H1 (cell line): ENCODE measurements around the gene NDNF.

ENCODE experiments used
- BACH1 ChIP-seq: IDR thresholded peaks from 2 replicates; pipeline ENCODE4 v1.6.1; 2012; ENCODE audit warnings: low read length, improper control_type of control experiment
- CHD2 ChIP-seq: IDR thresholded peaks from 2 replicates; pipeline ENCODE4 v1.6.1; 2012; ENCODE audit warnings: low read length, improper control_type of control experiment
- EP300 ChIP-seq, 2 experiments: IDR thresholded peaks; 1 replicate in 1 of 2; 2 replicates in 1 of 2; pipeline ENCODE4 v1.6.1; 2011 to 2012; ENCODE audit warnings: low read depth in 2 of 2, low read length in 2 of 2, mild to moderate bottlenecking in 2 of 2, borderline replicate concordance in 1 of 2, inconsistent platforms in 1 of 2, moderate library complexity in 1 of 2
- EZH2 ChIP-seq: fragments of 200-600 bp; sonication (generic); IDR thresholded peaks from 2 replicates; pipeline ENCODE4 v1.7.1; 2012; ENCODE audit warnings: low read depth, mild to moderate bottlenecking, moderate library complexity, low read length, inconsistent platforms; ENCODE audit not compliant: severe bottlenecking
- JUN ChIP-seq: IDR thresholded peaks from 2 replicates; pipeline ENCODE4 v1.6.1; 2011; ENCODE audit warnings: low read depth, mild to moderate bottlenecking, improper control_type of control experiment, low read length
- MAFK ChIP-seq: IDR thresholded peaks from 2 replicates; pipeline ENCODE4 v1.6.1; 2012; ENCODE audit warnings: low read depth, mild to moderate bottlenecking, improper control_type of control experiment, low read length
- RFX5 ChIP-seq: IDR thresholded peaks from 2 replicates; pipeline ENCODE4 v1.6.1; 2011; ENCODE audit warnings: low read depth, low read length, improper control_type of control experiment, borderline replicate concordance
- SIN3A ChIP-seq, 2 experiments: IDR thresholded peaks in 1 of 2; conservative IDR thresholded peaks in 1 of 2; 2 replicates each; pipeline ENCODE4 v1.6.1; 2011 to 2012; ENCODE audit warnings: low read length in 2 of 2, improper control_type of control experiment in 1 of 2, low read depth in 1 of 2, mild to moderate bottlenecking in 1 of 2
- SUZ12 ChIP-seq: fragments of 200-600 bp; sonication (generic); IDR thresholded peaks from 2 replicates; pipeline ENCODE4 v1.6.1; 2012; ENCODE audit warnings: mild to moderate bottlenecking, inconsistent platforms, low read length, moderate library complexity, mixed read lengths
- TAF1 ChIP-seq: IDR thresholded peaks from 2 replicates; pipeline ENCODE4 v1.6.1; 2011; ENCODE audit warnings: mild to moderate bottlenecking, low read depth, low read length
- YY1 ChIP-seq: IDR thresholded peaks from 2 replicates; pipeline ENCODE4 v1.6.1; 2011; ENCODE audit warnings: low read depth, mild to moderate bottlenecking, low read length
- TF ChIP-seq, protein P1 (sequence below), 3 experiments: IDR thresholded peaks; 1 replicate in 2 of 3; 2 replicates in 1 of 3; pipeline versions ENCODE4 v1.5.1 to v1.6.1; 2011; ENCODE audit warnings: low read length in 3 of 3, mild to moderate bottlenecking in 3 of 3, inconsistent platforms in 2 of 3, low read depth in 1 of 3, moderate library complexity in 1 of 3; ENCODE audit not compliant: insufficient read depth in 1 of 3; ENCODE audit errors: control extremely low read depth in 1 of 3

DNA sequence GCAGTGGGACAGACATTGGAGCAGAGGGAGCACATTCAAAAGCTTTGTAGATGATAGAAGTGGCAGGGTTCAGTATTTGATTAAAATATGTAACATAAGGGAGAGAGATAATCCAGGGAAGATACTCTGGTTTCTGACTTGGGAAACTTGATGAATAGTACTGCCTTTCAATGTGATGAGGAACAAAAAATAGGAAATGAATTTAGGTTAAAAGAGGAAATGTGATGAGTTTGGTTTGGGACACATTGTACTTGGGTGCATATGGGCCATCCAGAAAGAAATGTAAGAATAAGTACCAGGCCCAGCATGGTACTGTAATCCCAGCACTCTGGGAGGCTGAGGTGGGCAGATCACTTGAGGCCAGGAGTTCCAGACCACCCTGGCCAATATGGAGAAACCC, 20.9 kb upstream of the NDNF start:
- TF ChIP-seq JUN = no peak
- no peak for TF ChIP-seq SIN3A (conservative IDR thresholded peaks at IDR 0.05 in 1 of 2, IDR thresholded peaks at IDR 0.05 in 1 of 2; ENCODE audit: low read depth in 1 of 2, low read length in 2 of 2)
- TF ChIP-seq, protein P1, sequence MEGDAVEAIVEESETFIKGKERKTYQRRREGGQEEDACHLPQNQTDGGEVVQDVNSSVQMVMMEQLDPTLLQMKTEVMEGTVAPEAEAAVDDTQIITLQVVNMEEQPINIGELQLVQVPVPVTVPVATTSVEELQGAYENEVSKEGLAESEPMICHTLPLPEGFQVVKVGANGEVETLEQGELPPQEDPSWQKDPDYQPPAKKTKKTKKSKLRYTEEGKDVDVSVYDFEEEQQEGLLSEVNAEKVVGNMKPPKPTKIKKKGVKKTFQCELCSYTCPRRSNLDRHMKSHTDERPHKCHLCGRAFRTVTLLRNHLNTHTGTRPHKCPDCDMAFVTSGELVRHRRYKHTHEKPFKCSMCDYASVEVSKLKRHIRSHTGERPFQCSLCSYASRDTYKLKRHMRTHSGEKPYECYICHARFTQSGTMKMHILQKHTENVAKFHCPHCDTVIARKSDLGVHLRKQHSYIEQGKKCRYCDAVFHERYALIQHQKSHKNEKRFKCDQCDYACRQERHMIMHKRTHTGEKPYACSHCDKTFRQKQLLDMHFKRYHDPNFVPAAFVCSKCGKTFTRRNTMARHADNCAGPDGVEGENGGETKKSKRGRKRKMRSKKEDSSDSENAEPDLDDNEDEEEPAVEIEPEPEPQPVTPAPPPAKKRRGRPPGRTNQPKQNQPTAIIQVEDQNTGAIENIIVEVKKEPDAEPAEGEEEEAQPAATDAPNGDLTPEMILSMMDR (IDR thresholded peaks at IDR 0.05; ENCODE audit: control extremely low read depth in 1 of 3, insufficient read depth in 1 of 3, low read depth in 1 of 3, low read length in 3 of 3) = no peak
- no peak for TF ChIP-seq YY1
- no peak for TF ChIP-seq SUZ12
- no peak for TF ChIP-seq CHD2
- no peak for TF ChIP-seq TAF1
- no peak for TF ChIP-seq EZH2
- no peak for TF ChIP-seq RFX5
- no peak for TF ChIP-seq MAFK
- TF ChIP-seq BACH1 = no peak
- TF ChIP-seq EP300 (IDR thresholded peaks at IDR 0.05; ENCODE audit: borderline replicate concordance in 1 of 2, low read depth in 2 of 2, low read length in 2 of 2) = no peak
